ENCODE measurements around the gene NT5C2. TPM values are rescaled to one million over a fixed set of nuclear protein-coding genes. Genes with fewer than 3 reads are reported as not detected.
"Not testable (repeated sequence)": the region's sequence is repeated elsewhere in the genome, so short reads cannot be mapped to it uniquely, and the experiment has no call there.

NT5C2 gene
- total and polyA plus RNA-seq, 3 donors from 2014 or later, result 105 to 125 (median 114) TPM

GRCh38 chr10:103072276-103072675, 120.8 kb downstream of the NT5C2 start:
- Histone ChIP-seq H3K27me3 (no peaks in the 10 kb centered on the region), H3K4me1 (no peaks in the 10 kb centered on the region), H3K27ac (no peak overlapping the region), H3K9me3 (no peaks in the 10 kb centered on the region), H3K4me3 (no peak overlapping the region), H3K36me3 (ENCODE audit: low read depth, missing control alignments) (no peaks in the 10 kb centered on the region)
- intact Hi-C loops (cut with DNase I; ENCODE audit: low total_unique reads), result loop anchor here (10.0 kb wide), 1 partner anchor 173 kb away; the partner anchor contains the start of gene RPEL1
- TF ChIP-seq, protein P1, sequence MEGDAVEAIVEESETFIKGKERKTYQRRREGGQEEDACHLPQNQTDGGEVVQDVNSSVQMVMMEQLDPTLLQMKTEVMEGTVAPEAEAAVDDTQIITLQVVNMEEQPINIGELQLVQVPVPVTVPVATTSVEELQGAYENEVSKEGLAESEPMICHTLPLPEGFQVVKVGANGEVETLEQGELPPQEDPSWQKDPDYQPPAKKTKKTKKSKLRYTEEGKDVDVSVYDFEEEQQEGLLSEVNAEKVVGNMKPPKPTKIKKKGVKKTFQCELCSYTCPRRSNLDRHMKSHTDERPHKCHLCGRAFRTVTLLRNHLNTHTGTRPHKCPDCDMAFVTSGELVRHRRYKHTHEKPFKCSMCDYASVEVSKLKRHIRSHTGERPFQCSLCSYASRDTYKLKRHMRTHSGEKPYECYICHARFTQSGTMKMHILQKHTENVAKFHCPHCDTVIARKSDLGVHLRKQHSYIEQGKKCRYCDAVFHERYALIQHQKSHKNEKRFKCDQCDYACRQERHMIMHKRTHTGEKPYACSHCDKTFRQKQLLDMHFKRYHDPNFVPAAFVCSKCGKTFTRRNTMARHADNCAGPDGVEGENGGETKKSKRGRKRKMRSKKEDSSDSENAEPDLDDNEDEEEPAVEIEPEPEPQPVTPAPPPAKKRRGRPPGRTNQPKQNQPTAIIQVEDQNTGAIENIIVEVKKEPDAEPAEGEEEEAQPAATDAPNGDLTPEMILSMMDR (IDR thresholded peaks at IDR 0.05), result no peak
- no peak for TF ChIP-seq POLR2A (IDR thresholded peaks at IDR 0.05)
- 93% methylated on average over 22 of the region's 22 CpGs for WGBS, 2 donors
- no peak for DNase-seq

- no peak for TF ChIP-seq POLR2A (IDR thresholded peaks at IDR 0.05)
- TF ChIP-seq, protein P1 (IDR thresholded peaks at IDR 0.05), result peak; percentile 56 to 68 (median 62)
- Histone ChIP-seq H3K9me3 (no peaks in the 10 kb centered on the region), H3K27ac (no peak overlapping the region), H3K27me3 (no peaks in the 10 kb centered on the region), H3K4me3 (no peak overlapping the region), H3K36me3 (ENCODE audit: low read depth, missing control alignments) (no peaks in the 10 kb centered on the region), H3K4me1 (no peaks in the 10 kb centered on the region)
- WGBS, 2 donors, result 59 to 60% methylated on average over 13 to 16 of the region's 16 CpGs
- intact Hi-C loops (cut with DNase I; ENCODE audit: low total_unique reads), result loop anchor here (10.0 kb wide), 1 partner anchor 175 kb away; the partner anchor contains the start of gene RPEL1
- peak; percentile 74 for DNase-seq
Observed at GRCh38 chr10:103069453-103070331, 123.4 kb downstream of the NT5C2 start.

DNA sequence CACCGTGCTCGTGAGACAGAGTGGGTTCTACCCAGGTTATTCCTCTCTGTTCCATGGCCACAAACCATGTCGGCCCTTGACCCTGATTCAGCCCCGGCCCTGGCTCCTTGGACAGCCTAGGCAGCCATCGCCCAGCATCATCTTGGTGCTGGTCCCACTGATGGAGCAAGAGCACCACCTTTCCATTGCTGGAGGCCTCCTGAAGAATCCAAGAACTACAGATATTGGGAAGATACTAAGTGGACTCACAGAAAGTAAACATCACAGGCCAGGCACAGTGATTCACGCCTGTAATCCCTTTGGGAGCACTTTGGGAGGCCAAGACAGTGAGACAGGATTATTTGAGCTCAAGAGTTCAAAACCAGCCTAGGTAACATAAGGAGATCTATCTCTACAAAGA, 125.1 kb downstream of the NT5C2 start:
- Histone ChIP-seq H3K4me3 (no peak overlapping the region), H3K27ac (no peak overlapping the region), H3K27me3 (no peaks in the 10 kb centered on the region), H3K4me1 (no peaks in the 10 kb centered on the region), H3K9me3 (no peaks in the 10 kb centered on the region), H3K36me3 (ENCODE audit: low read depth, missing control alignments) (no peaks in the 10 kb centered on the region)
- intact Hi-C loops (cut with DNase I; ENCODE audit: low total_unique reads), result no loop called here
- DNase-seq, result no peak
- 83 to 92% methylated on average over 5 to 6 of the region's 6 CpGs for WGBS, 2 donors
- no peak for TF ChIP-seq POLR2A (IDR thresholded peaks at IDR 0.05)
- TF ChIP-seq, protein P1 (IDR thresholded peaks at IDR 0.05), result no peak

GRCh38 chr10:103067484-103067883, 125.6 kb downstream of the NT5C2 start:
- no peaks in the 10 kb centered on the region for H3K36me3 ChIP-seq (ENCODE audit: low read depth, missing control alignments)
- WGBS, 2 donors, result 93% methylated on average over 2 of the region's 2 CpGs
- intact Hi-C loops (cut with DNase I; ENCODE audit: low total_unique reads), result no loop called here
- H3K4me1 ChIP-seq, result no peaks in the 10 kb centered on the region
- no peaks in the 10 kb centered on the region for H3K9me3 ChIP-seq
- no peaks in the 10 kb centered on the region for H3K27me3 ChIP-seq
- TF ChIP-seq, protein P1 (IDR thresholded peaks at IDR 0.05), result no peak
- no peak for TF ChIP-seq POLR2A (IDR thresholded peaks at IDR 0.05)
- DNase-seq, result no peak
- H3K27ac ChIP-seq, result no peak overlapping the region
- H3K4me3 ChIP-seq, result no peak overlapping the region

DNA sequence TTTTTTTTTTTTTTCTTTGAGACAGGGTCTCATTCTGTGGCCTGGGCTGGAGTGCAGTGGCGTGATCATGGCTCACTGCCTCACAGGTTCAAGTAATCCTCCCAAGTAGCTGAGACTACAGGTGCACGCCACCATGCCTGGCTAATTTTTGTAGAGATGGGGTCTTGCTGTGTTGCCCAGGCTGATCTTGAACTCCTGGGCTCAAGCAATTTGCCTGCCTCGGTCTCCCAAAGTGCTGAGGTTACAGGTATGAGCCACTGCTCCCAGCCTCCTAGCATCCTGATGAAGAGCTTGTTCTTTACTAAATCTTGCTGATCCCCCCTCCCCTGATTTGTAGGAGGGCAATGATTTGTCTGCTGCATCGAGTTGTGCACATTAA, 126.0 kb downstream of the NT5C2 start:
- H3K4me3 ChIP-seq; H3K9me3 ChIP-seq; intact Hi-C loops (cut with DNase I; ENCODE audit: low total_unique reads); DNase-seq; H3K36me3 ChIP-seq (ENCODE audit: low read depth, missing control alignments); H3K4me1 ChIP-seq; H3K27me3 ChIP-seq; H3K27ac ChIP-seq: not testable (repeated sequence)
- 93 to 94% methylated on average over 4 of the region's 4 CpGs for WGBS, 2 donors

All from testis (tissue), 3 donors.